HS-27A (cell line): Measurements from ENCODE around the gene PDE8A.
"Not testable (repeated sequence)": the region's sequence is repeated elsewhere in the genome, so short reads cannot be mapped to it uniquely, and the experiment has no call there.

Source experiments
- DNase-seq: peaks from one replicate; pipeline ENCODE4 v3.0.0-alpha.2; 2012; ENCODE audit warnings: low read depth, missing footprints

The PDE8A gene

DNA sequence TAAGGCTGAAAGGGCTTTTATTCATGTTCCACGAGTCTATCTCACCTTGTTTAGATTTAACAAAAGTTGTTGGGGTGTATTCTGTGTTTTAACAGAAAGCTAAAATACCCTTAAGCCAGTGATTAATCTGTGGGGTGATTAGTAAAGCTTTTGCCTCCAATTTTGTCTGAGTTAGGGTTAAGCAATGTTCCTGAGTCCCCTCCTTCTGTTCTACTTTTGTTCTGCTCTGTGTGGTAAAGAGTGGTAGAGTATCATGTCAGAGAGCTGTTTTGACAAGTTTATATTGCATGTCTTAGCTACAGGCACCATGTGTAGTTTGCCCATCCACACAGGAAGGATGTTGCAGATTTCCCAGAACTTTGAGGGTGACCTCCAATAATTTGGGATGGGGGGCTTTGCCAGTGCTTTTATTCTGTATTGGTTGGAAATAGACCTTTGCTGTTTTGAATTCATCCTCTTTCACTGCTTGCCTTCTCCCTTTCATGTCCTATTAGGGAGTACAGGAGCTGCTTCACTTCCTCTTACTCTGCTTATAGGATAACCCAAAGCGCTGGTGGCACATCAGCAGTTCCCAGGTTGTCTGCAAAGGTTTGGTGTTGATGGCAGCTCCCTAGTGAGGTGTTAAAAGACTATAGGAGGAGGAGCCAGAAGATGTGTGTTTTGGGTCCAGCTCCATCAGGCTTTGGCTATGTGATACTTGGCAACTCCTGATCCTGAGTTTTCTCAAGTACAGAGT is 7.4 kb downstream of the PDE8A start:
- DNase-seq, result no peak

DNA sequence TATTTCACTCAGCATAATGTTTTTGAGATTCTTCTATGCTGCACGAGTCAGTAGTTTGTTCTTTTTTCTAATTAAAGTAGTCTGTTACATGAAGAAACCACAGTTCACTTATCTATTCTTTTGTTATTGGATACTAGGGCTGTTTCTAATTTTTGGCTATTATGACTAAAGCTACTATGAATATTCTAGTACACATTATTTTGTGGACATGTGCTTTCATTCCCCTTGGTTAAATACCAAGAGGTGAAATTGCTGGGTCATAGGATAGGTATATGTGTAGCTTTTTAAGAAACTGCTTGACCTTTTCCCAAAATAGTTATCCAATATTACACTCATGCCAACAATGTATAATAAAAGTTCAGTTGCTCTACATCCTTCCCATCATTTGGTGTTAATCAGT is 8.9 kb downstream of the PDE8A start:
- no peak for DNase-seq

DNA sequence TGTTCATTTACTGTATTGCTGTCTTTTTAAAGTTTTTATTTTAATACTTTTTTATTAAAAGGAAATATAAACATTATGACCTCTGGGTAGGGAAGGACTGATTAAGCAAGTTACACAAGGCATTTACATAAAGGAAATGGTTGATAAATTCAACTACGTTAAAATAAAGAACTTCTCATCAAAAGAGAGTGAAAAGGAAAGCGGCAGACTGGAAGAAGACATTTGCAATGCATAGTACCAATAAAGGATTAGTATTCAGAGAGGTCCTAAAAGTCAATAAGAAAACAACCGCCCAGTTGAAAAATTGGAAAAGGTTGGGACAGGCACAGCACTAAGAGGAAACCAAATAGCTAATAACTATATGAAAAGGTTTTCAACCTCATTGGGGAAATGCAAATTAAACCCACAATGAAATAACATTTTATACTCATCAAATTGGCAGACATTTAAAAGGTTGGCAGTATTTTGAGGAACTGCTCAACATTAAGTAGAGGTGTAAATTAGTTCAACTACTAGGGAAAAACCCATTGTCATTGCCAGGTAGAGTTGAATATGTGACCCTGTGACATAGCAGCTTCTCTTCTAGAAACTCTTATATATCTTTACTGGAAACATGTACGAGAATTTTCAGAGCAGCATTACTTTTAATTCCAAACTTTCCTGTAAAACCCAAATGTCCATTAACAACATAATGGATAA is 9.5 kb downstream of the PDE8A start:
- DNase-seq, result no peak

DNA sequence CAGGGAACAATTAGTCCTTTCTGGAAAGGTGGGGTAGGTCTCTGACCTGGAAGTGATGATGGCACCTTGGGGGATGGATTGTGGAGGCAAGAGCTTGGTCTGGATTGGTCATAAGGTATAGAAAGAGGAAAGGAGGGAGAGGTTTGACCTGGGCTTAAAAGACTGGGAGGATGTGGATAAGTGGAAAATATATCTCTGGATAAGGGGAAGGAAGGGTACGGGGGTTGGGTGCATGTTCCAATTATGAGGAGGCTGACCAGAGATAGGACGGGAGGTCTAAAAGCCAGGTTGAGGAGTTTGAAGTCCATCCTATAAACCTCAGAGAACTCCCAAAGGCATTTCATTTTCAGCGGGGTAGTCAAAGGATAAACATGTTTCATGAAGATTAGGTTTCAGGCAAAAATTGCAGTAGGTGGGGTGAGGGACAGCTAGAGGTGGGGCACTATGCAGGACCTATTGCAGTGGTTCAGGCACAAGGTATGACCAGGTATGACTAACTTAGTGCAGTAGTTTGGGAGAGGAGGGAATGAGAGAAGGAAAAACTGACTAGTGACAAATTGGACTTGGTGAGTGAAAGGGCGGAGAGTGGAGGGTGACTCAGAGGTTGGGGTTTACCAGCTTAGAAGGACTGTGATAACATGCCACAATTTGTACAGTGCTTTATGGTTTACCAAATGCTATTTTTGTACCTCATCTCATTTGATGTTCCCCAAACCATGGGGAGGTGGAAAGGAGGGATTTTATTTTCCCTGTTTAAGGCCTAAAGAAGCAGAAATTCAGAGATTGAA is 10.7 kb downstream of the PDE8A start:
- DNase-seq, result peak; percentile 59

DNA sequence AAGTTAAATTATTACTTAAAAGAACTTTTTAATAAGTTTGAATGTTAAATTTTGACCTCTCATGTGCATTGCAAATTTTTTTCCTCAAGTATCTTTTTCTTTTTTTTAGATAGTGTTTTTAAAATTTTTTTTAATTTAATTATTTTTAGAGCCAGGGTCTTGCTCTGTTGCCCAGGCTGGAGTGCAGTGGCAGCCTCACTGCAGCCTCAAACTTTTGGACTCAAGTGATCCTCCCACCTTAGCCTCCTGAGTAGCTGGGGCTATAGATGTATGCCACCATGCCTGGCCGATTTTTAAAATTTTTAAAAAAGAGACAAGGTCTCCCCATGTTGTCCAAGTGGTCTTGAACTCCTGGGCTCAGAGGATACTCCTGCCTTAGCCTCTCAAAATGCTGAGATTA is 14.4 kb downstream of the PDE8A start:
- no peak for DNase-seq

DNA sequence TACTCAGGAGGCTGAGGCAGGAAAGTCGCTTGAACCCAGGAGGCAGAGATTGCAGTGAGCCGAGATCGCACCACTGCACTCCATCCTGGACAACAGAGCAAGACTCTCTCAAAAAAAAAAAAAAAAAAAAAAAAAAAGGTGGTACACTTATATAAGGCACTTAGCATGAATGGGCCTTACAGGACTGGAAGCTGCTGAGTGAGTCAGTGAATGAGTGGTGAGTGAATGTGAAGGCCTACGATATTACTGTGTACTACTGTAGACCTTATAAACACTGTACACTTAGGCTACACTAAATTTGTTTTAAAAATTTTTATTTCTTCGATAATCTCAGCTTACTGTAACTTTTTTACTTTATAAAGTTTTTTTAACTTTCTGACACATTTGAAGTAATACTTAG is 15.1 kb downstream of the PDE8A start:
- not testable (repeated sequence) for DNase-seq

DNA sequence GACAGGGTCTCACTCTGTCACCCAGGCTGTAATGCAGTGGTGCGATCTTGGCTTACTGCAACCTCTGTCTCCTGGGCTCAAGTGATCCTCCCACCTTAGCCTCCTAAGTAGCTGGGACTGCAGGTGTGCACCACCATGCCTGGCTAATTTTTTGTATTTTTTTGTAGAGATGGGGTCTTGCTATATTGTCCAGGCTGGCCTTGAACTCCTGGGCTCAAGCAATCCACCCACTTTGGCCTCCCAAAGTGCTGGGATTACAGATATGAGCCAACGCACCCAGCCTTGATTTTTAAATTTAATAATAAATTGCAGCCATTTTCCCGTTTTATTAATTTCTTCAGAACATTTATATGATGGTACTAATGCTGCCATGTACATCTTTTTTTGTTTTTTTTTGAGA is 15.6 kb downstream of the PDE8A start:
- not testable (repeated sequence) for DNase-seq

DNA sequence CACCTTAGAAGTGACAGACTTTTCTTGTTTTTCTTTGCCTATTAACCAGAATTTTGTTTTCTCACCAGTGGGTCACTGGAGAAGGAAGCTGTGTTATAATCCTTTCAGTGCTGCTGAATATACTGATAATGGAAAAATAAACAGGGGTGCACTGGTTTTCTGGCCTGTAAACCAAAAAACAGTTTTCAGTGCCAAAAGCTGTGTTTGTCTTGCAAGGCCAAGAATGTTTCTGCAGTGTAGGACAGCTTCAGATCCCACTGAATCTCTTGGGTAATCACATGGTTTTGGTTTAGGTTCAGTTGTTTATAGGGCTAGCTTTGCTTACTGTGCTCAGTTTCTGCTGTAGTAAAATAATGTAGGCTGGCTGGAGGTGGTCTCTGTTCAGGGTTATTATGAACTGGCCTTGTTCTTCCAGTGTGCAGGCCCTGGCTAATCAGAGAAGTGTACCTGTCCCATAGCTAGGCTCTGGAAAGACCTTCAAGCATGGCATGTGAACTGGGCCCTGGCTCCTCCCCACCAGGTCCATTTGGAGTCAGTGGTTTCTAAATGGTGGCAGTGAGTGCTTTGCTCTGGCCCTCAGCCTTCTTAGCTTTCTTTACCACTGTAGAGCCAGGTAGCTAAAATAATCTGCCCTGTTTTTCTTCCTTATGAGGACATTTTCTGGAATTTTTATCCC is 18.7 kb downstream of the PDE8A start:
- DNase-seq, result no peak

DNA sequence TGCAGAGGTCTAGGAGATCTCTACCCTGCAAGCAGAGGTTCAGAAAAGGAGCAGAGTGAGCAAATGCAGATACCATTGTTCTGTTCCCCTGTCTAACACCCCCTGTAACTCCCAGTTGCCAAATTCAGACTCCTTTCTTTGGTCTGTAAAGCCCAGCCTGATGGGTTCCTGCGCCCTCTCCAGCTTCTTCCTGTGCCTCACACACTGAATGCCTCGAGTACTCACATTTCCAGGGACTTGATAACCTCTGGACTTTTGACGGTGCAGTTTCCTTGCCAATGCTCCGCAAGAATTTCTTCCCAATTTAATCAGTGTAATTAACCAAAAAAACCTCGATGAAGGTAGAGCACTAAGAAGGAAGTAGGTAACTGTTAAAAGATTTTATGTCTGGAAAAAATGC is 19.3 kb downstream of the PDE8A start:
- DNase-seq, result no peak

DNA sequence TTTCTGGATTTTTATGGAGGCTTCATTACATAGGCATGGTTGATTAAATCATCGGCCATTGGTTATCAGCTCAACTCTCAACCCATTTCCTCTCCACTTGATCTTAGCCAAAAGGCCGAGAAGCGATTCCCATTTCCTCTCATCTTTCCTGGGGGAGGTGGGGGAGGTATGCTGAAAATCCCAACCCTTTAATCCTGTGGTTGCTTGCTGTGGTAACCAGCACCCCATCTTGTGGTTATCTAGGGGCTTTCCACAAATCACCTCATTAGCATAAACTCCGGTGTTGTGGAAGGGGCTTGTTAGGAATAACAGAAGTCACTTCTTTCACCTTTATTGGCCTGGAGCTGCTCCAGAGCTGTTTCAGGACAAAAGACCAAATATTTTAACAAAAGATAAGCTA is 20.9 kb downstream of the PDE8A start:
- no peak for DNase-seq

DNA sequence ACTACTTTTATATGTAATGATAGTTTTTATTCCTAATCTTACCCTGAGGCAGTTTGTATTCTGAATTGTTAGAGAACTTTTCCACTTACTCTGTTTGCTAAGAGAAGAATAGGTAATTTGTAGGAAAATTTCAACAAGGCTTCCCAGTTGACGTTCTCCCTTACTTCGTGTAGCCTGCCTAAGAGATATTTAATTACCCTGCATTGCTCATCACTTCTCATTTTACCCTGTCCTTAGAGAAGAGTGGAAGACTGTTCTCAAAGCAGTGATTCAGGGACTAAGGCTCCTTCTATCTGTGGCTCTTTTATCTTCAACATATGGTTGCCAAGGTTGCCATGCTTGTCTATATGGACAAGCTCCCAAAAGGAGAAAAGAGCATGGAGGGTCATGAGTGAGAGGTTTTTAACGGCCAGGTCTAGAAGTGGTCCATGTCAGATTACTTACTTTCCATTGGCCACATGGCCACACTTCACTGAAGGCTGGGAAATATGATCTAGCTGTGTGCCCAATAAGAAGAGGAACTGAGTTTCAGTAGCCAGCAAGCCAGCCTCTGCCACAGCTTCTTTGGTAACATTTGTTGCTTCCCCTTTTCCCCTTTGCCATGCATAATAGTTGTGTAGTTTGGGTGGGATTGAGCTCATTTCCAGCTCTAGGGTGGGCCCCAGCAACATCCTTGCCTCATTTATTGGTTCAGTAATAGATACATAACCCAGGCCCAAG is 22.1 kb downstream of the PDE8A start:
- no peak for DNase-seq

DNA sequence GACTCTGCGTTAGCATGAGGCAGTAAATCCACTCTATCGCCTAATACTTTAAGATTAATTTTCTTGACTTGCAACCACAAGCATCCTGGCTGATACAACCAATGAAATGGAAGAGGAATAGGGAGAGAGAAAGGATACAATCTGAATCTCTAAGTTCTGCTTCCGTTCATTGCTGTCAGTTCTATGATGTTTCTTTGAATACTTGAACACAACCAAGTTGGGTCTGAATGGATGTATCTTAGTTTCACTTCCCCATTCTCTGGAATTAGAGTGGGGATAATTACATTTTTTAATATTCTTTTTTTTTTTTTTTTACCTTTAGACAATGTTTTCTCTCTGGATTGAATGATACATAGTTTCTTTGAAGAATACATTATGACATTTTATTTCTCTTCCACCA is 22.9 kb downstream of the PDE8A start:
- no peak for DNase-seq

DNA sequence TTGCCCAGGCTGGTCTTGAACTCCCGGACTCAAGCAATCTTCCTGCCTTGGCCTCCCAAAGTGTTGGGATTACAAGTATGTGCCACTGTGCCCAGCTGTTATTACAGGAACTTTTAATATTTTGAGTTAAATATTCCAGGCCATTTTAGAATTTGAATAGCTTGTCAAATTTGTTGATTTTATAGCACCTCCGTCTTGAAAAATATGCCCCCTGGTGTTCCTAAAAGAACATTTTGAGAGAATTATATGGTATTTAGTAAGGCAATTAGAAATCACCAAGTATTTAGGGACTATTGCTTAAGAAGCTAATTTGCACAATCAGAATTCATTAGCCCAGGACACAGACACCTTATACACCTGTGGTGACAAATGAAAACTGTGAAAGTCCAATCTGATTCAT is 23.7 kb downstream of the PDE8A start:
- no peak for DNase-seq

DNA sequence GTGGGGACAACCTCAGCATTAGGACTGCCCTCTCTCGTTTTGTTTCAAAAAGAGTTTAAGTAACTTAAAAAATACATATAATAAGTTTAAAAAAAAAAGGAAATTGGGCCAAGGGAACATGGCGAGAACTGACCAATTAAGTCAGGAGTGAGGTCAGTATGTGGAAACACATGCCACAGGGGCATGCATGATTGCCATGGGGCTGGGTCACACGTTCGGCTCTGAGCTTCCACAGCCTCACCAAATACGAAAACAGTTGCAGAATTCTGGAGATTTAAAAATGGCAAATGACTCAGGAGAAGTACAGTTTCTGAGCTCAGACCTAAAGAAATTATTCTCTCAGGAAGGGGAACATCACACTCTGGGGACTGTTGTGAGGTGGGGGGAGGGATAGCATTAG is 24.1 kb downstream of the PDE8A start:
- DNase-seq, result no peak

DNA sequence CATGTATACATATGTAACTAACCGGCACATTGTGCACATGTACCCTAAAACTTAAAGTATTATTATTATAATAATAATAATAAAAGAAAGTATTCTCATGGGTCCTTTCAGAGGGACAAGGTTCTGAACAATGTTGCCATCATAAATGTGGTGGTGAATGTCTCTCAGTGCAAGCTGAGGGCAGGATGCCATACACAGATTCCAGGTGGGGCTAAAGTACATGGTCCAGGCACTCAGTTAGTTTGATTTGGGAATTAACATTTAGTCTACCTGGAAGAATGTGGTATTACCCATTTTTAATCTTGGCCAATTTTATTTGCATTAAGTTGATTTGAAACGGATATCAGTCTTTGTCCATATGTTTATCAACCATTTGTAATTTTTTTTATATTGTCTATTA is 24.5 kb downstream of the PDE8A start:
- DNase-seq, result no peak

DNA sequence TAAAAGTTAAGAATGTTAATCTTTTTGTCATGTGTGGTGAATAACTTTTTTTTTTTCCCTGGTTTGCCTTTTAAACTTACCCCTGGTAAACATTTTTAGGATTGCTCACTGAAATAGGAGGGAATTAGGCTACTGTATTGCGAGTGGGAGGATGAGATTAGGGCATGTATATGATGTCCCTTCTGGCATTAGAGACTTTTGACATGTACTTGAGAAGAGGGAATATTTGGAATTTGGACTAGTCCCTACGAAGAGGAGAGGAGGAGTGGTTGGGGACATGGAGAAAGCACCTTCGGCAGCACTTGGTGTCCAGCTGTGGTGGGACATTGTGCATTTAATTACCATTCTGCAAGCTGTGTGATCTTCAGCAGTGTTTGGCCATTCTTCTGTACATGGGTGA is 25.0 kb downstream of the PDE8A start:
- no peak for DNase-seq

DNA sequence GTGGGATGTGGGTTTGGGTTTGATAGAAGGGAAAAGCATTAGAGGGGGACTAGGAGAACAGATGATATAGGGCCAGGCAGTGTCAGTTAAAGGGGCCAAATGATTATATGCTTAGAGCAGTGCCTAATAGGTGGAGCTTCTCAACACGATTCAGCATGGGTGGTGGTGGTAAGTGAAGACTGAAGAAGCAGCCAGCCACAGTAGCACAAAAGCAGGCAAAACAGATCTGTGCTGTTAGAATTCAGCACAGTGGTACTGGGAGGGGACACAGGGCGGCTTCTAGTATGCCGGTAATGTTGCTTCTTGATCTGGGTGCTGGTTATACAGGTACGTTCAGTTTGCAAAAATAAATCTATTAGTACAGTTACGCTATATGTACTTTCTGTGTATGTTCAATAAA is 25.5 kb downstream of the PDE8A start:
- no peak for DNase-seq

DNA sequence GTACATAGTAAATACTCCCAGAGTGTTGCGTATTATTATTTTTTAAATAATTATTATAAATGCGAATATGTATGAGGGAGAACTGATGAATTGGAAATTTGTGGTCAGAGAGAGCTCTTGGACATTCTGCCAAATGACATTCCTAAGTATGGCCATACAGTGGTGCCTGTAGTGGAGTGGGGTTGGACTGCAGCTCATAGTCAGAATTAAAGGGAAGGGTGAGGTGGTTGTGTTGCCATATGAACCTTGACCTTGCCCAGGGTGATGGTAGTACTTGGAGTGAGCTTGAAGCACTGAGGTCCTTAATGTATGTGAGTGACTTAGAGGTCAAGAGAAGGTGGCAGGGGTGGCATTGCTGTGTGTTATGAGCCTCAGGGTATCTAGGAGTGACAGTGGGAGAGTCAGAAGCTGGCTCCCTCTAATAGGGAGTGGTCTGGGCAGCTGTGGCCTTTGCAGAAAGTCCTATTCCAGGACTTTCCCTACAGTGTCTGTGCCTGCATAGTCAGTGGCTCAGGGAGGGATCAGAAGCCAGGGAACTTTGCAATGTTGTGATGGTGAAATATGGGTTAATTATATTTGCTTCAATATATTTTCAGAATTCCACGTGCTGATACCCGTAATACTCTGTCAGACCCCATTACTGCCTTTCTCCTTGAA is 26.2 kb downstream of the PDE8A start:
- no peak for DNase-seq

DNA sequence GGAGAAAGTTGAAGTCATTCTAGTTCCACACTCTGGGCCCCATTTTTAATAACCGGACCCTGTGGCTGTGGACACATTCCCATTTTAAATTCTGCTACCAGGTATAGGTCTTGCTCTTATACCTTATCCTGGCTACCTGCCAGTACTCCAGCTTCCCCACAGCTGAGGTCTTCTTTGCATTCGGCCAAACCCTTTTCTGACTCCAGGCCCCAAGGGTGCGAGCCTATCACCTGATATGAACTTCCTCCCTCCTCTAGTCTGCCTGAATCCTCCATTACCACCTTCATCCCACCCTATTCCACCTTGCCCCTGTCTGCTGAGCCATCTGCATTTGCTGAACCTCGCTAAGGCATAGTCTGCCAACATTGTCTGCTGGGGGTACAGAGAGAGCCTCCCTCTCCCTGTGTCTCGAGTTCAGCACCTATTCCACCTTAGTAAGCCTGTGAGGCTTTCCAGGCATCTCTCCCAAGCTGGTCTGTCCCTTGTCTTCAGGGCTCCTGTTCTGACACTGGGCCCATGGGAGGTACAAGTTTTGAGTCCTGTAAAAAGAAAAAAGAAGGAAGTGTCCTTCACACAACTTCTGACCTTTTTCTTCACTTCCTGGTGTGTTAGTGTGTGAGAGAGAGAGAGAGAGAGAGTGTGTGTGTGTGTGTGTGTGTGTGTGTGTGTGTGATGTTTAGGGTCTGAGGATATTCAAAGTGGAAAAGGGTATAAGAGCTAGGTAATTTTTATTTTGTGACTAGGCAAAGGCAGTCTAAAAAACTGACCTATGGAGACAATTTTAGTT is 27.0 kb downstream of the PDE8A start:
- DNase-seq, result no peak

DNA sequence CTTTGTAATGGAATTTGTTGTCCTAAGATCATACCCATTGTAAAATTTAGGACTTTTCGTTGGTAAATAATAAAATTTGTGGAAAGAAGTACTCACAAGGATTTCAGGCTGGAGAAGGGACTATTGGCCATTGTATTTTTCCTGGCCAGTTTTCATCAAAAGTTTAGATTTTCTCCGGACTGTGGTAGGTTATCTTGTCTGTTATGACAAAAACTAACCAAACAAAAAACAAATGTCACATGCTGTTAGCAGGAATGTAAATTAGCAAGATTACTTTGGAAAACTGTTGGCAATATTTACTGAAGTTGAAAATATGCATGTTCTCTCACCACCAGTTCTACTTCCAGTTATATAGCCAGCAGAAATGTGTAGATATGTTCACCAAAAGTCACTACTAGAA is 27.8 kb downstream of the PDE8A start:
- DNase-seq, result no peak

DNA sequence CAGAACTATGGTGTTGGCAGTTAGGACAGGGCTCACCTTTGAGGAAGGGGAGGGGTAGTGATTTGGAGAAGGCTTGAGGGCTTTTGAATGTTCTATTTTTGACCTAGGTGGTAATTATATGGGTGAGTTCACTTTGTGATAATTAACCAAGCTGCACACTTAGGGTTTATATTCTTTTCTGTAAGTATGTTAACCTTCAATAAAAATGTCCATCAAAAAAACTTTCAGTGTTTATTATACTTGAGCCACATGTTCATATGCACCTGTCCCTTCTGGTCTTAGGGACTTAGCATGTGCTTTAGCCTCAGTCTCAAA is 28.4 kb downstream of the PDE8A start:
- no peak for DNase-seq
